HL-60 (cell line): ENCODE results near the gene MPRIP.

Source experiments
- GABPA ChIP-seq: IDR thresholded peaks from 2 replicates; pipeline ENCODE4 v1.6.1; 2012; ENCODE audit warnings: low read depth
- POLR2AphosphoS5 ChIP-seq: IDR thresholded peaks from 2 replicates; pipeline ENCODE4 v1.6.1; 2012; ENCODE audit warnings: low read depth
- SPI1 ChIP-seq: IDR thresholded peaks from 2 replicates; pipeline ENCODE4 v1.6.1; 2012; ENCODE audit warnings: low read depth, mild to moderate bottlenecking, borderline replicate concordance
- TF ChIP-seq, protein P1 (sequence below): IDR thresholded peaks from one replicate; pipeline ENCODE4 v1.5.1; 2011; ENCODE audit warnings: low read length, control low read depth, inconsistent platforms; ENCODE audit not compliant: insufficient read depth
- TF ChIP-seq, protein P2 (sequence below): IDR thresholded peaks from 2 replicates; pipeline ENCODE4 v1.6.1; 2012; ENCODE audit warnings: low read depth; ENCODE audit not compliant: insufficient replicate concordance

DNA sequence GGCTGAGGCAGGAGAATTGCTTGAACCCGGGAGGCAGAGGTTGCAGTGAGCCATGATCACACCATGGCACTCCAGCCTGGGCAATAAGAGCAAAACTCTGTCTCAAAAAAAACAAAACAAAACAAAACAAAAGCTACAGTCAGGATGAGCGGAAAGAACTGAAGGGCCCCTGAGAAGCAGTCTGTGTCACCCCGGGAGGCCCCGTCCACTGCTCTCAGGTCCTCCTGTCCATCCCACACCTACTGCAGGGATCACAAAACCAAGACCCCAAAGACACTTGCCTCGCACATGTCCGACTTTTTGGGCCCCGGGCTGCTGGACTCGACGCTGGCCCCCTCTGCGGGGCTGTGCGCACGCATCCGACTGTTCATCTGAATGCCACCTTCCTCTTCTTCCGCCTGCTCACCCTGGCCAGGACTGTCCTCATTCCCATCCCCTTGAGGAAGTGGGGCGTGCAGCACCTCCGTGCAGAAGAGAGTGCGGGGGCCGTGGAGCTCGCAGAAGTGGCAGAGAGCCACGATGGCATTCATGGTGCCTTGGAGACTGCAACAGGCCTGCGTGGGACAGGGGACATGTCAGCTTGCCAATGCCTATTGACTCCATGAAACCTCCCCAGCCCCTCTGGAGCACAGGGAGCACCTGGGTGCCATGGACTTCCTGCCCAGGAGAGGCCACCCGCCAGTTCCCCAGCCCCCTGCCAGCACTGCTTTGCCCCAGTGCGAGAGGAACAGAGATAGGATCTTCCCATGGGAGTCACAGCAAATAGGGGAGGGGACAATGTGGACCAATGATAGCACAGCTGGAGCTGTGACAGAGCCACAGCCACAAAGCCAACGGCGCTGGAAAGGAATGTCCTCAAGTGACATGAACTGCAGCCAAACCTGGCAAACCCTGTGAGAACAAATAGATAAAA lies 185.6 kb downstream of the MPRIP start:
- no peak for TF ChIP-seq POLR2AphosphoS5
- TF ChIP-seq, protein P1, sequence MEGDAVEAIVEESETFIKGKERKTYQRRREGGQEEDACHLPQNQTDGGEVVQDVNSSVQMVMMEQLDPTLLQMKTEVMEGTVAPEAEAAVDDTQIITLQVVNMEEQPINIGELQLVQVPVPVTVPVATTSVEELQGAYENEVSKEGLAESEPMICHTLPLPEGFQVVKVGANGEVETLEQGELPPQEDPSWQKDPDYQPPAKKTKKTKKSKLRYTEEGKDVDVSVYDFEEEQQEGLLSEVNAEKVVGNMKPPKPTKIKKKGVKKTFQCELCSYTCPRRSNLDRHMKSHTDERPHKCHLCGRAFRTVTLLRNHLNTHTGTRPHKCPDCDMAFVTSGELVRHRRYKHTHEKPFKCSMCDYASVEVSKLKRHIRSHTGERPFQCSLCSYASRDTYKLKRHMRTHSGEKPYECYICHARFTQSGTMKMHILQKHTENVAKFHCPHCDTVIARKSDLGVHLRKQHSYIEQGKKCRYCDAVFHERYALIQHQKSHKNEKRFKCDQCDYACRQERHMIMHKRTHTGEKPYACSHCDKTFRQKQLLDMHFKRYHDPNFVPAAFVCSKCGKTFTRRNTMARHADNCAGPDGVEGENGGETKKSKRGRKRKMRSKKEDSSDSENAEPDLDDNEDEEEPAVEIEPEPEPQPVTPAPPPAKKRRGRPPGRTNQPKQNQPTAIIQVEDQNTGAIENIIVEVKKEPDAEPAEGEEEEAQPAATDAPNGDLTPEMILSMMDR, result no peak
- TF ChIP-seq, protein P2, sequence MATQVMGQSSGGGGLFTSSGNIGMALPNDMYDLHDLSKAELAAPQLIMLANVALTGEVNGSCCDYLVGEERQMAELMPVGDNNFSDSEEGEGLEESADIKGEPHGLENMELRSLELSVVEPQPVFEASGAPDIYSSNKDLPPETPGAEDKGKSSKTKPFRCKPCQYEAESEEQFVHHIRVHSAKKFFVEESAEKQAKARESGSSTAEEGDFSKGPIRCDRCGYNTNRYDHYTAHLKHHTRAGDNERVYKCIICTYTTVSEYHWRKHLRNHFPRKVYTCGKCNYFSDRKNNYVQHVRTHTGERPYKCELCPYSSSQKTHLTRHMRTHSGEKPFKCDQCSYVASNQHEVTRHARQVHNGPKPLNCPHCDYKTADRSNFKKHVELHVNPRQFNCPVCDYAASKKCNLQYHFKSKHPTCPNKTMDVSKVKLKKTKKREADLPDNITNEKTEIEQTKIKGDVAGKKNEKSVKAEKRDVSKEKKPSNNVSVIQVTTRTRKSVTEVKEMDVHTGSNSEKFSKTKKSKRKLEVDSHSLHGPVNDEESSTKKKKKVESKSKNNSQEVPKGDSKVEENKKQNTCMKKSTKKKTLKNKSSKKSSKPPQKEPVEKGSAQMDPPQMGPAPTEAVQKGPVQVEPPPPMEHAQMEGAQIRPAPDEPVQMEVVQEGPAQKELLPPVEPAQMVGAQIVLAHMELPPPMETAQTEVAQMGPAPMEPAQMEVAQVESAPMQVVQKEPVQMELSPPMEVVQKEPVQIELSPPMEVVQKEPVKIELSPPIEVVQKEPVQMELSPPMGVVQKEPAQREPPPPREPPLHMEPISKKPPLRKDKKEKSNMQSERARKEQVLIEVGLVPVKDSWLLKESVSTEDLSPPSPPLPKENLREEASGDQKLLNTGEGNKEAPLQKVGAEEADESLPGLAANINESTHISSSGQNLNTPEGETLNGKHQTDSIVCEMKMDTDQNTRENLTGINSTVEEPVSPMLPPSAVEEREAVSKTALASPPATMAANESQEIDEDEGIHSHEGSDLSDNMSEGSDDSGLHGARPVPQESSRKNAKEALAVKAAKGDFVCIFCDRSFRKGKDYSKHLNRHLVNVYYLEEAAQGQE, result no peak
- no peak for TF ChIP-seq SPI1
- TF ChIP-seq GABPA, result no peak
